GM12872 (cell line): Measurements from ENCODE around the gene RHEX.
"Not testable (repeated sequence)": the region's sequence is repeated elsewhere in the genome, so short reads cannot be mapped to it uniquely, and the experiment has no call there.

Source experiments
- TF ChIP-seq, protein P1 (sequence below): IDR thresholded peaks from 3 replicates; pipeline ENCODE4 v1.5.1; 2011; ENCODE audit warnings: low read depth, mild to moderate bottlenecking, low read length, moderate library complexity; ENCODE audit not compliant: insufficient read depth

RHEX gene, protein sequence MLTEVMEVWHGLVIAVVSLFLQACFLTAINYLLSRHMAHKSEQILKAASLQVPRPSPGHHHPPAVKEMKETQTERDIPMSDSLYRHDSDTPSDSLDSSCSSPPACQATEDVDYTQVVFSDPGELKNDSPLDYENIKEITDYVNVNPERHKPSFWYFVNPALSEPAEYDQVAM

DNA sequence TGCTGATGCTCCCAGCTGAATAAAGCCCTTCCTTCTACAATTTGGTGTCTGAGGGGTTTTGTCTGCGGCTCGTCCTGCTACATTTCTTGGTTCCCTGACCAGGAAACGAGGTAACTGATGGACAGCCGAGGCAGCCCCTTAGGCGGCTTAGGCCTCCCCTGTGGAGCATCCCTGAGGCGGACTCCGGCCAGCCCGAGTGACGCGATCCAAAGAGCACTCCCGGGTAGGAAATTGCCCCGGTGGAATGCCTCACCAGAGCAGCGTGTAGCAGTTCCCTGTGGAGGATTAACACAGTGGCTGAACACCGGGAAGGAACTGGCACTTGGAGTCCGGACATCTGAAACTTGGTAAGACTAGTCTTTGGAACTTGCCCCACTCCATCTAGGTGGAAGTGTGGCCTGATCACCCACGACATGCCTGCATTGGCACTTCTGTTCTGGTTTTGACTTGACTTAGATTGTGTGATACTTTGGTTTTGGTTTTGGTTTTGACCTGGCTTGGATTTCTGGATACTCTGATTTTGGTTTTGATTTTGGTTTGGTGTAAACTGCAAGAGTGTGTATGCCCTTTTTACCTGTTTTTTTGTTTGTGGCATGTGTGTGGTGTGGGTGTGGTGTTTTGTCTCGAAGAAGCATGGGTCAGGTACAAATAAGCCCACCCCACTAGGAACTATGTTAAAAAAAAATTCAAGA, at the start of gene RHEX:
TSS of gene RHEX (plus strand) at position 255 of the 692 bp plus-strand sequence. CDS start 44,656 bp downstream, outside the sequence.
- TF ChIP-seq, protein P1, sequence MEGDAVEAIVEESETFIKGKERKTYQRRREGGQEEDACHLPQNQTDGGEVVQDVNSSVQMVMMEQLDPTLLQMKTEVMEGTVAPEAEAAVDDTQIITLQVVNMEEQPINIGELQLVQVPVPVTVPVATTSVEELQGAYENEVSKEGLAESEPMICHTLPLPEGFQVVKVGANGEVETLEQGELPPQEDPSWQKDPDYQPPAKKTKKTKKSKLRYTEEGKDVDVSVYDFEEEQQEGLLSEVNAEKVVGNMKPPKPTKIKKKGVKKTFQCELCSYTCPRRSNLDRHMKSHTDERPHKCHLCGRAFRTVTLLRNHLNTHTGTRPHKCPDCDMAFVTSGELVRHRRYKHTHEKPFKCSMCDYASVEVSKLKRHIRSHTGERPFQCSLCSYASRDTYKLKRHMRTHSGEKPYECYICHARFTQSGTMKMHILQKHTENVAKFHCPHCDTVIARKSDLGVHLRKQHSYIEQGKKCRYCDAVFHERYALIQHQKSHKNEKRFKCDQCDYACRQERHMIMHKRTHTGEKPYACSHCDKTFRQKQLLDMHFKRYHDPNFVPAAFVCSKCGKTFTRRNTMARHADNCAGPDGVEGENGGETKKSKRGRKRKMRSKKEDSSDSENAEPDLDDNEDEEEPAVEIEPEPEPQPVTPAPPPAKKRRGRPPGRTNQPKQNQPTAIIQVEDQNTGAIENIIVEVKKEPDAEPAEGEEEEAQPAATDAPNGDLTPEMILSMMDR, result not testable (repeated sequence)

DNA sequence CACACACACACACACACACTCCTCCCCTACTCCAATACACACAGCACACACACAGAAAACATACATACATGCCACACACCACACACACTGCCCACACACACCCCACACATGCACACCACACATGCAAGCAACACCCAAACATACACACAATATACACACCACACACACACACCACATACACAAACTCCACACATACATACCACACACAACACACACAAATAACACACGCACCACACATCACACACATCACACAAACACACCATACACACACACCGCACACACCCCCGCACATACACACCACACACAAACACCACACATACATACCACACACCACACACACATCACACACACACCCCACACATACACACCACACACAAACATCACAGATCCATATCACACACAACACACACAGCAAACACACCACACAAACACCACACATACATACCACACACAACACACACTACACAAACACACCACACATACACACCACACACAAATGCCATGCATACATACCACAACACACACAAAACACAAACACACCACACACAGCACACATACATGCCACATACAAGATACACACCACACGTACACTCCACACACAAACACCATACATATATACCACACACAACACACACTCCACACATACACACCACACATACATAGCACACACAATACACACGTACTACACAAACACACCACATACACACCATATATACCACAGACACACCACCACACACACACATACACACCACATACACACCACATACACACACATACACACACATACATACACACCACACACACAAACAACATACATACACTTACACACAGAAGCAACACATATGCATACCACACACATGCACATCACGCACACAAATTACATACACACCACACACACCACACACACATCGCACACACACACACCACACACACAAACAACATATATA, 48.8 kb upstream of the RHEX start:
- TF ChIP-seq, protein P1, result no peak

DNA sequence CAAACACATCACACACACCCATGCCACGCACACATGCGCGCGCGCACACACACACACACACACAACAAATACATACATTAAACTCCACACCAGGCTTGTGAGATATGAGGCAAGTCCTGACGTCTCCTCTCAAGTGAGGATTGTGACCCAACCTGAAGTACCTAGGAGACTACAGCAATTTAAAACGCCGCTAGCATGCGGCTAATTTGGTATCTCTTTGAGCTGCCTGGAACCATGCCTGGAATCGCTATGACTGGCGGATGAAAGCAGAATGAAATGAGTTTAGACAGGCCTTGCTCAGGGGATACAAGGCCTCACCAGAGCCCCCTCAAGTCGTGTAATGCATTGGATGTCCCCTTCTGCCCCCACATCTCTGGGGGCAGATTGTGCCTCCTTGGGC, 48.1 kb upstream of the RHEX start:
- TF ChIP-seq, protein P1, result no peak

DNA sequence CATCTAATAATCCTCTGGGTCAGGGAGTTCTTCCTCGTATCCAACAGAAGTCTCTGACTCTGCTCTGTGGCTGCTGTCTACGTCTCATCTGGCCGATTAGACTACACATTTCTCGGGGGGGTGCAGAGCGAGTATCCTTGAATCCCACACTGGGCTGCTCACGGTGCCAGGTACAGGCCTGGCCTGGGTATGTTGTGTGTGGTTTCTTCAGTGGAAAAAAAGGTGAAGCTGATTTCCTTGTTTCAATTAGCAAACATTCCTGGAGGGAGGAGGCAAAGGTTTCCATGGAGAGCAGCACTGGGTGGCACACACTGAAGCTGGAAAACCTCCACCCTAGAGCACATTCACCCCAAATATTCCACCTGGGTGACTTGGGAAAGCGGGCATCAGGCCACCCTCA, 47.7 kb upstream of the RHEX start:
- TF ChIP-seq, protein P1, result no peak

DNA sequence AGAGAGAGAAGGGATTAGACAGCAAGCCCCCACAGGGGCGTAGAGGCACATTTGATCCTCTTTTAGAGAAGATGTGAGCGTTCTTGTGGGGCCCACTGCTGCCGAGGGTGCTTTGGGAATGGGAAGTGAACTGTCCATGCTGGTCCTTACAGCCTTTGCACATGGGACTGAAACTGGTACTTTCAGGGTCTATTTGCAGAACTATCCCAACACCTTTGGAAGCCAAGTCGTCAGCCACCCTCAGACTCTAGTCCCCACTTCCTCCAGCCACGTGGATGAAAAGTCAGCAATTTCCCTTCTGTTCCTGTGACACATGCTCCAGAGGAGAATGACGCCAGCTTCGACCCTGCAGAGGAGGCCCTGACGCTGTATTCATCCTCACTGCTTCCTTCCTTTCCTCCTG, 47.2 kb upstream of the RHEX start:
- TF ChIP-seq, protein P1, result no peak

DNA sequence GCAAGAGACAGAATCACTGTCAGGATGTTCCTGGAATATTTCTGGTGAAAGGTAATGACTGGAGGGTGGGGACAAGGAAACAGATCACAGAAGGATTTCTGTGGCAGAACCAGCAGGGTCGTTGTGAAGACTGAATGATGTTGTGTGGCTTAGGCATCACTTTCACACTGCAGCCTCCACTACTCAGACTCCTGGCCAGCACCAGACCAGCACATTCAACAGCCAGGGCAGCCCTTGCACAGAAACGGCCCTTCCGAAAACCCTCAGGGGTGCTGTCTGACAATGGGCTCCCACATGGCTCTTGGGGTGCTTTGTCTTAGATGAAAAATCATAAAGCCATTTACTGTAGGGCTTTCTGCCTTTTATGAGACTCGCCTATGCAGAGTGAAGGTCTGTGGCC, 46.0 kb upstream of the RHEX start:
- TF ChIP-seq, protein P1, result no peak

DNA sequence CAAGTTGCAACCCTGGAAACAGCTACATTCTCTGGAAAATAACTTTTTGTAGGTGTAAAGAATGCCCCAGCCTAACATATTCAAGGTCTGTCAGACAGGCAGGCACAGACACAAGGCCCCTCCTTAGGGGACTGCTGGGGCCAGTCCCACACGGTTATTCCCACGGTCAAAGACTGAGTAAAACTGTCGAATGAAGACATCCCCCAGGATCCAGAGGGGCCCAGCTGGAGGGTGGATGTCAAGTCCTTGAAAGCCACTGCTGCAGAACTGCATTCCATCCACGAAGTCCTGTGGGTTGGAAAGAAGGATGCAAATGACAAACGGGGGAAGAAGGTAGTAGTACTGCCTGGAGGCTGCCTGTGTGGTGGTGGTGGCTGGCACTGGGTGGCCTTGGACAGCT, 42.9 kb upstream of the RHEX start:
- TF ChIP-seq, protein P1, result no peak
